GM23338 (cell line): ENCODE measurements around the gene KCNQ5. TPM values are rescaled to one million over a fixed set of nuclear protein-coding genes. Genes with fewer than 3 reads are reported as not detected.

ENCODE experiments used
- ATAC-seq: fragments of 200-7000 bp; cut with Tn5 transposase; 3 replicates; pipeline ENCODE4 v1.9.1; 2020
- DNase-seq: peaks from one replicate; pipeline ENCODE4 v3.0.0-alpha.2; 2015; ENCODE audit warnings: low spot score
- H2AFZ ChIP-seq: fragments of 200-600 bp; sonication (generic); 2 replicates; pipeline ENCODE4 v1.8.0; 2016; ENCODE audit warnings: antibody characterized with exemption, mild to moderate bottlenecking, moderate library complexity
- H3F3A ChIP-seq: fragments of 200-600 bp; sonication (generic); replicated peaks from 2 replicates; pipeline ENCODE4 v1.8.0; 2017; ENCODE audit warnings: antibody characterized with exemption, mixed run types, low read depth
- H3K27ac ChIP-seq: fragments of 200-600 bp; sonication (generic); 2 replicates; pipeline ENCODE4 v1.6.1; 2016; ENCODE audit warnings: low read depth
- H3K27me3 ChIP-seq: fragments of 200-600 bp; sonication (generic); 2 replicates; pipeline ENCODE4 v1.8.0; 2016; ENCODE audit warnings: mild to moderate bottlenecking, mixed run types, moderate library complexity; ENCODE audit not compliant: insufficient read depth
- H3K36me3 ChIP-seq: fragments of 200-600 bp; sonication (generic); 2 replicates; pipeline ENCODE4 v1.8.0; 2016; ENCODE audit warnings: mild to moderate bottlenecking; ENCODE audit not compliant: insufficient read depth
- H3K4me1 ChIP-seq: fragments of 200-600 bp; sonication (generic); 2 replicates; pipeline ENCODE4 v1.8.0; 2016; ENCODE audit warnings: mild to moderate bottlenecking, moderate library complexity; ENCODE audit not compliant: insufficient read depth
- H3K4me2 ChIP-seq: fragments of 200-600 bp; sonication (generic); 2 replicates; pipeline ENCODE4 v1.7.1; 2017; ENCODE audit warnings: mixed run types
- H3K4me3 ChIP-seq: fragments of 200-600 bp; sonication (generic); 2 replicates; pipeline ENCODE4 v1.6.1; 2016; ENCODE audit warnings: mixed run types
- H3K79me2 ChIP-seq: fragments of 200-600 bp; sonication (generic); replicated peaks from 2 replicates; pipeline ENCODE4 v1.8.0; 2017; ENCODE audit warnings: mild to moderate bottlenecking; ENCODE audit not compliant: insufficient read depth
- H3K9me2 ChIP-seq: fragments of 200-600 bp; sonication (generic); 2 replicates; pipeline ENCODE4 v1.8.0; 2017; ENCODE audit not compliant: insufficient read depth
- H4K20me1 ChIP-seq: fragments of 200-600 bp; sonication (generic); replicated peaks from 2 replicates; pipeline ENCODE4 v1.8.0; 2017; ENCODE audit warnings: mild to moderate bottlenecking; ENCODE audit not compliant: insufficient read depth
- H3K27ac Mint-ChIP-seq: 2 replicates; pipeline ENCODE4 v1.8.0; 2020; ENCODE audit warnings: inconsistent platforms, mild to moderate bottlenecking, moderate library complexity, mixed read lengths
- H3K27me3 Mint-ChIP-seq: 3 replicates; pipeline ENCODE4 v1.8.0; 2022; ENCODE audit warnings: low read depth, mild to moderate bottlenecking, moderate library complexity, mixed read lengths, inconsistent platforms; ENCODE audit not compliant: insufficient read depth, poor library complexity
- H3K36me3 Mint-ChIP-seq: 3 replicates; pipeline ENCODE4 v1.8.0; 2021; ENCODE audit warnings: low read depth, mild to moderate bottlenecking, inconsistent platforms, moderate library complexity, mixed read lengths
- H3K4me1 Mint-ChIP-seq: 3 replicates; pipeline ENCODE4 v1.8.0; 2020; ENCODE audit warnings: mild to moderate bottlenecking, inconsistent platforms, mixed read lengths
- H3K4me3 Mint-ChIP-seq: 3 replicates; pipeline ENCODE4 v1.8.0; 2021; ENCODE audit warnings: moderate library complexity, mild to moderate bottlenecking, inconsistent platforms, mixed read lengths
- H3K9me3 Mint-ChIP-seq: 3 replicates; pipeline ENCODE4 v1.8.0; 2020; ENCODE audit warnings: moderate library complexity, mild to moderate bottlenecking, inconsistent platforms, mixed read lengths
- CREB1 ChIP-seq: fragments of 250-450 bp; sonication (Bioruptor Pico); IDR thresholded peaks from 2 replicates; pipeline ENCODE4 v1.5.0; 2020; ENCODE audit warnings: low read depth, mild to moderate bottlenecking, moderate library complexity
- CTCF ChIP-seq, 2 experiments: fragments of 200-600 bp in 1 of 2; sonication (generic) in 1 of 2; conservative IDR thresholded peaks; 2 replicates each; pipeline versions ENCODE4 v1.5.1 to v1.6.1; 2016 to 2017; ENCODE audit warnings: antibody characterized with exemption in 2 of 2, low read depth in 2 of 2, mild to moderate bottlenecking in 2 of 2, moderate library complexity in 1 of 2
- ETS1 ChIP-seq: IDR thresholded peaks from 2 replicates; pipeline ENCODE4 v1.6.1; 2016; ENCODE audit warnings: antibody characterized with exemption
- EZH2phosphoT487 ChIP-seq: fragments of 200-600 bp; sonication (generic); IDR thresholded peaks from one replicate; pipeline ENCODE4 v1.8.1; 2018; ENCODE audit warnings: antibody characterized with exemption; ENCODE audit not compliant: unreplicated experiment
- JUNB ChIP-seq: IDR thresholded peaks from one replicate; pipeline ENCODE4 v1.6.1; 2016; ENCODE audit warnings: antibody characterized with exemption; ENCODE audit not compliant: unreplicated experiment
- NANOG ChIP-seq: IDR thresholded peaks from 2 replicates; pipeline ENCODE4 v1.6.1; 2016; ENCODE audit warnings: antibody characterized with exemption, borderline replicate concordance
- POLR2AphosphoS5 ChIP-seq: IDR thresholded peaks from 2 replicates; pipeline ENCODE4 v1.6.1; 2016; ENCODE audit warnings: antibody characterized with exemption, low read depth
- REST ChIP-seq: IDR thresholded peaks from one replicate; pipeline ENCODE4 v1.6.1; 2018; ENCODE audit warnings: antibody characterized with exemption; ENCODE audit not compliant: unreplicated experiment
- STAT1 ChIP-seq: IDR thresholded peaks from one replicate; pipeline ENCODE4 v1.6.1; 2016; ENCODE audit warnings: antibody characterized with exemption; ENCODE audit not compliant: unreplicated experiment
- ZNF114 ChIP-seq: fragments of 250-450 bp; sonication (Bioruptor Pico); IDR thresholded peaks from 2 replicates; pipeline ENCODE4 v1.5.0; 2020; ENCODE audit warnings: mild to moderate bottlenecking, moderate library complexity
- ZNF331 ChIP-seq: fragments of 250-450 bp; sonication (Bioruptor Pico); IDR thresholded peaks from 2 replicates; pipeline ENCODE4 v1.5.0; 2020; ENCODE audit warnings: low read depth, mild to moderate bottlenecking, moderate library complexity
- polyA plus RNA-seq: library from polyadenylated mRNA; unstranded; fragments of >200 nt; fragmentation: Nextera tagmentation; extraction: Ambion mirVana; gene quantifications from 2 replicates; pipeline ENCODE4 v1.2.1, GENCODE V29; 2016
- total RNA-seq: library from RNA; depleted of rRNA; stranded (reverse); fragments of >200 nt; shearing (Covaris generic); gene quantifications from 2 replicates; pipeline ENCODE4 v1.2.3, GENCODE V29; 2014

KCNQ5 gene
- total and polyA plus RNA-seq, 2 experiments from 2014 or later: 0.68 to 0.87 TPM

- no peak for TF ChIP-seq REST
- no peak for TF ChIP-seq STAT1
- no peak for TF ChIP-seq NANOG
- no peak for TF ChIP-seq JUNB
These were observed 135.2 kb downstream of the KCNQ5 start (continued) for GRCh38 chr6:72757048-72757447.

- H3K4me1 ChIP-seq: no peaks in the 10 kb centered on the region
- no peaks in the 10 kb centered on the region for H3K79me2 ChIP-seq
- H3K27ac ChIP-seq: no peak overlapping the region
- DNase-seq: no peak
- Mint-ChIP-seq H3K9me3 (no peaks in the 10 kb centered on the region), H3K27me3 (no peaks in the 10 kb centered on the region), H3K27ac (no peak overlapping the region), H3K36me3 (no peaks in the 10 kb centered on the region), H3K4me1 (peaks cover 14% of the 10 kb centered on the region), H3K4me3 (no peak overlapping the region)
- TF ChIP-seq ZNF331 (CRISPR knock-in tag): no peak
- no peak for TF ChIP-seq CTCF (conservative IDR thresholded peaks at IDR 0.05; ENCODE audit: low read depth in 2 of 2)
- no peak for TF ChIP-seq JUNB
- no peak for TF ChIP-seq POLR2AphosphoS5
- no peak for TF ChIP-seq CREB1 (CRISPR knock-in tag)
- TF ChIP-seq ZNF114 (CRISPR knock-in tag): no peak
- no peak for TF ChIP-seq EZH2phosphoT487
- H3K4me2 ChIP-seq: no peak overlapping the region
- no peaks in the 10 kb centered on the region for H3K36me3 ChIP-seq
- no peaks in the 10 kb centered on the region for H3K27me3 ChIP-seq
- H2AFZ ChIP-seq: no peak overlapping the region
- no peaks in the 10 kb centered on the region for H3K9me2 ChIP-seq
- H3F3A ChIP-seq: no peaks in the 10 kb centered on the region
- H3K4me3 ChIP-seq: no peak overlapping the region
- no peak for ATAC-seq
- no peaks in the 10 kb centered on the region for H4K20me1 ChIP-seq
These were observed 136.1 kb downstream of the KCNQ5 start for GRCh38 chr6:72757926-72758325.

GRCh38 chr6:72758901-72759300 lies 137.0 kb downstream of the KCNQ5 start:
- TF ChIP-seq ETS1: no peak
- Mint-ChIP-seq H3K9me3 (no peaks in the 10 kb centered on the region), H3K27ac (no peak overlapping the region)

More at GRCh38 chr6:72758901-72759300, 137.0 kb downstream of the KCNQ5 start:
- Histone ChIP-seq H3K79me2 (no peaks in the 10 kb centered on the region), H3K4me2 (no peak overlapping the region), H4K20me1 (no peaks in the 10 kb centered on the region), H3K36me3 (no peaks in the 10 kb centered on the region), H3K27me3 (no peaks in the 10 kb centered on the region), H2AFZ (no peak overlapping the region), H3K4me1 (no peaks in the 10 kb centered on the region), H3K4me3 (no peak overlapping the region), H3F3A (no peaks in the 10 kb centered on the region), H3K27ac (no peak overlapping the region), H3K9me2 (no peaks in the 10 kb centered on the region)
- H3K4me1 Mint-ChIP-seq: peaks cover 14% of the 10 kb centered on the region
- H3K4me3 Mint-ChIP-seq: no peak overlapping the region
- no peak for ATAC-seq
- DNase-seq: no peak
- no peaks in the 10 kb centered on the region for H3K36me3 Mint-ChIP-seq
- H3K27me3 Mint-ChIP-seq: no peaks in the 10 kb centered on the region
